D721Med (cell line): ENCODE measurements around the gene TXNDC11.

Experiments
- DNase-seq: peaks from one replicate; pipeline ENCODE4 v3.0.0; 2011; ENCODE audit warnings: low spot score; ENCODE audit not compliant: insufficient read length
- FAIRE-seq: peaks from 2 replicates; lab custom pipeline; 2011; peaks lifted over from hg19 to GRCh38; lab: Jason Lieb, UNC
- TF ChIP-seq, protein P1 (sequence below): IDR thresholded peaks from 2 replicates; pipeline ENCODE4 v1.5.1; 2012; ENCODE audit warnings: mild to moderate bottlenecking, control low read depth; ENCODE audit not compliant: insufficient read depth; ENCODE audit errors: missing control alignments

Gene TXNDC11

DNA sequence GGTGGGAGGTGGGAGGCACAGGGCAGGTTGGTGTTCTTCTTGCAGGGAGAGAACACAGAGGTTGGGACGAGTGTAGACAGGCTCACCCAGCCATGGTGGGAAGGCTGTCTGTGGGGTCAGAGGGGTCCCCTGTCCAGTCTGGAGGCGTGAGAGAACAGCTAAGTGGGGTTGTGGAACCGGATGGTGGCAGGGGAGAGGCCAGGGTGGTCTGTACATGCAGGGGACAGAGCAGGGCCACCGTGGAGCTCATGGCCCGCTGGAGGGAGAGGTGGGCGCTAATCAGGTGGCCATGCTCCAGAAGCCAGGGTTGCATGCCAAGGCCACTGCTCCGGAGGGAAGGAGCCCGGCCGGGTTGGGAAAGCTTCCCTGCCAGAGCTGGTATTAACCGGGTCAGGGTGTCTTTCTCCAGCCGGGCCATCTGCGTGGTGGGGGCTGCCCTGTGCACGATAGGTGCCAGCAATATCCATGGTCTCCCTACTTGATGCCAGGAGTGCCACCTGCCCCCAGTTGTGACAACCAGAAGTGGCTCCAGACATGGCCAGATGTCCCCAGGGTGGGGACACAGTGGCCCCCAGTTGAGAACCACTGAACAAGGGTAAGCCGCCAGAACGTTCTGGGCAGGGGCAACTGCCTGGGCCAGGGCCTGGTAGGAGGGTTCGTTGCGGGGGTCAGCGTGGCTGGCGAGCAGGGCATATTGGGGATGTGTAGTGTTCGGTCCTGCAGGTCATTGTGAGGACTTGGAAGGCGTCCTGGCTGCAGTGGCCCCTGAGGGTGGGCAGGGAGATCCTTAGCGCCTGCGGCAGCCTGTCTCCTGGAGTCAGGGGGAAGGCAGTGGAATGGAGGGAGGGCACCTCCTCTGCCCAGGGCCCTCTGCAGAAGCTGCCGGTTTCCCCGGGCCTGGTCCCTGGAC is 69.3 kb downstream of the TXNDC11 start:
- TF ChIP-seq, protein P1, sequence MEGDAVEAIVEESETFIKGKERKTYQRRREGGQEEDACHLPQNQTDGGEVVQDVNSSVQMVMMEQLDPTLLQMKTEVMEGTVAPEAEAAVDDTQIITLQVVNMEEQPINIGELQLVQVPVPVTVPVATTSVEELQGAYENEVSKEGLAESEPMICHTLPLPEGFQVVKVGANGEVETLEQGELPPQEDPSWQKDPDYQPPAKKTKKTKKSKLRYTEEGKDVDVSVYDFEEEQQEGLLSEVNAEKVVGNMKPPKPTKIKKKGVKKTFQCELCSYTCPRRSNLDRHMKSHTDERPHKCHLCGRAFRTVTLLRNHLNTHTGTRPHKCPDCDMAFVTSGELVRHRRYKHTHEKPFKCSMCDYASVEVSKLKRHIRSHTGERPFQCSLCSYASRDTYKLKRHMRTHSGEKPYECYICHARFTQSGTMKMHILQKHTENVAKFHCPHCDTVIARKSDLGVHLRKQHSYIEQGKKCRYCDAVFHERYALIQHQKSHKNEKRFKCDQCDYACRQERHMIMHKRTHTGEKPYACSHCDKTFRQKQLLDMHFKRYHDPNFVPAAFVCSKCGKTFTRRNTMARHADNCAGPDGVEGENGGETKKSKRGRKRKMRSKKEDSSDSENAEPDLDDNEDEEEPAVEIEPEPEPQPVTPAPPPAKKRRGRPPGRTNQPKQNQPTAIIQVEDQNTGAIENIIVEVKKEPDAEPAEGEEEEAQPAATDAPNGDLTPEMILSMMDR, result no peak
- DNase-seq, result no peak
- no peak for FAIRE-seq

DNA sequence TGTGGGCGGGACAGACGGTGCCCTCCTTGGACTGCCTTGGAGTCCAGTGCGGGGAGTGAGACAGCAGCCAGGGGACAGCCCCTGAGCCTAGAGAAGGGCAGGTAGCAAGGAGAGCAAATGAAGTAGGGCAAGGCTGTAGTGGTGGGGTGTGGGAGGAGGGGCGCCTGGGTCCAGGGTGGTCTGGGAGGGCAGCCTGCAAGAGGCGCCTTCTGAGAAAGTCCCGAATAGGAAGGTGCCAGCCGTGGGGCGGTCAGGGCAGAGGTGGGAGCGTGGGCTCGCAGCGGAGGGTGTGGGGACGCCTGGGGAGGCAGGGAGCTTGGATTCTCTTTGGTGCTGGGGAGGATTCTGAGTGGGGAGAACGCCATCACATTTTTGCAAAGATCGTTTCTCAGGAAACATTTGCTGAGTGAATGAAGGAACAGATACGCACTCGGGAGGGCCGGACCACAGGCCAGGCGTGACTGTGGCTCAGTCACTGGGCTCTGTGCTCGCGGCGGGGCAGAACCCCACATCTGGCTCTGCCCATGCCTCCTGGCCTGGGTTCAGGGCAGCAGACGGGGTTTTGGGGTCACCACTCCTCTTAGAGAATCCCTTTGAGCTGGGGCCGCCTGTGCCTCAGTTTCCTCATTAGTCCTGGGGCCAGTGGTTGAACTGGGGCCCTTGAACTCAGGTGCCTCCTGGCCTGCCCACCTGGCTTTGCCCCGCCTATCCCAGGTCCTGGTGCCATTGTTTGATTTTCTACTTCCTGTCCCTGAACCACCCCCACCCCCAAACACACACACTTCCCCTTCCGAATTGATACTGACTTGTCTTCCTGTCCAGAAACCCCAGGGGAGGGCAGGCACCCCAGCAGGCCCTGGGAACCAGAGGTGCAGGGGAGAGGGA is 70.2 kb downstream of the TXNDC11 start:
- TF ChIP-seq, protein P1, result no peak
- DNase-seq (no peak), FAIRE-seq (no peak)

DNA sequence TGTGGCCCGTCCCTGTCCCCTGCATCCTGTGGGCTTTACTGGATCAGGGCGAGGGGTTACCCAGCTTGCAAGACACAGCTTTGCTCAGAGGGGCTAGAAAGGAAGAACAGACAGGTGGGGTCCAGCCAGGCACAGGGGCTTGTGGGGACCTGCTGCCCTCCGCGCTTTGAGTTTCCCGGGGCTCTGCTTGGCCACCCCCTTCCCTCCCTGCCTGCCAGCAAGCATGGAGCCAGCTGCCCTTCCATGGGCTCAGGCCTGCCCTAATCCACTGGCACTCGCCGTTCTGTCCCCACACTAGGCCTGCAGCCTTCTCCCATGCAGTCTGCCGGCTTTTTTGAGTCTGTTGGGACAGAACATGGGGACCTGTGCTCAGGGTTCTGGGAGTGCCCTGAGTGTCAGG is 71.0 kb downstream of the TXNDC11 start:
- TF ChIP-seq, protein P1, result no peak
- FAIRE-seq, result no peak
- no peak for DNase-seq

DNA sequence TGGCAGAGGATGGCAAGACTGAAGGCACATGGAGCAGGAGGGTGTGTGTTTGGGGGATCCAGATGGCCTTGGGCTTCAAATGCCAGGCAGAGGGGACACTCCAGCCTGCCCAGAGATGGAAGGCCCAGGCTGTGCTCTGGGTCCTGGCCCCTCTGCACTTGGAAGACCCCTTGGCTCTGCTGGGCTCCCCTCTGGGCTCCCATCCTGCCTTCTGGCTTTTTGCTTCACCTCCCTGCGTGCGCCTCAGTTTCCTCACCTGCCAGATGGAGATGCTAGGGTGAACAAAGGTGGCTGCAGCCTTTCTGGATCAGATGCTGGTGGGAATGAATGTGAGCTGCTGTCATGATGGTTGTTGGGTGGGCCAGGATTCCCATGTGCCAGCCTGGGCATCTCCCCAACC is 71.4 kb downstream of the TXNDC11 start:
- DNase-seq, result no peak
- no peak for FAIRE-seq
- TF ChIP-seq, protein P1, result no peak

DNA sequence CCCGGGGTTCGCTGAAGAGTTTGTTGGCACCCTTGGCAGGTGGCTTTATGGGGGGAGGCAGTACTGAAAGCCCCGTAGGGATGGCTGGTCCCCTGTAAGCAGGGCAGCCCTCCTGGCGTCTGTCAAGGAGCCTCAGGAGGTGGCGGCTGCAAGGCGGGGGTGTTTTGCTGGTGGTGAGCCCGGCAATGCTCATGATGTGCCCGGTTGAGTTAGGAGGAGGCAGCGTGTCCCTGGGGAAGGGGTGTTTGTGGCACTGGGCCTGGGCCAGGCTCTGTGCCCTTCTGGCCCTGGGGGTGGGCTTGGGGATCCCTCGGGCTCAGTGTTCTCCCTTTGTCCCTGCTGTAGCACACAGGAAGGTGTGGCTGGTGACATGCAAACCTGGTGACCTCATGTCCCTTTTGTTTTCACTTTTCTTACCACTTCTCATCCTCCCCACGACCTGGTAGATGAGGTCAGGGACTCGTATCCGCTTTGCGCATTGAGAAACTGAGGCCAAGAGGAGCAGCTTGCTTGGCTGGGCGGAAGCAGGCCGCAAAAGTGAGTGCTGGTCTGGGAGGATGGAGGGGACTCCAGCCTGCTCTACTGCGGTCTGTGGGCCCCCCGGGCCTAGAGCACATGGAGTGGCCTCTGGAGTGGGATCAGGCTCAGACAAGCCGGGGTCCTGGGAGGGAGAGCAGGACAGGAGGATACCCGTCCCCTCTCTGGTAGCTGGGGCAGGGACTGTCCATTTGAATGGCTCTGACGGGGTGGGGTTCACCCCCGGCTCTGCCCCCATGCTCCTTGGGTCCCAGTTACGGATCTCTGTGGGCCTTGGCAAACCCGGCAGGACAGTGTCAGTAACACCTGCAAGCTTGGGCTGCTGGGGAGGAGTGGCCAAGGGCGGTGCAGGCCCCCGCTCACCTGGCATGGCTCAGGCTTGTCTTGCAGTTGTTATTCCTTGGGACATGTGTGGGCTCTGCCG is 72.2 kb downstream of the TXNDC11 start:
- FAIRE-seq (no peak), DNase-seq (no peak)
- TF ChIP-seq, protein P1, result no peak

DNA sequence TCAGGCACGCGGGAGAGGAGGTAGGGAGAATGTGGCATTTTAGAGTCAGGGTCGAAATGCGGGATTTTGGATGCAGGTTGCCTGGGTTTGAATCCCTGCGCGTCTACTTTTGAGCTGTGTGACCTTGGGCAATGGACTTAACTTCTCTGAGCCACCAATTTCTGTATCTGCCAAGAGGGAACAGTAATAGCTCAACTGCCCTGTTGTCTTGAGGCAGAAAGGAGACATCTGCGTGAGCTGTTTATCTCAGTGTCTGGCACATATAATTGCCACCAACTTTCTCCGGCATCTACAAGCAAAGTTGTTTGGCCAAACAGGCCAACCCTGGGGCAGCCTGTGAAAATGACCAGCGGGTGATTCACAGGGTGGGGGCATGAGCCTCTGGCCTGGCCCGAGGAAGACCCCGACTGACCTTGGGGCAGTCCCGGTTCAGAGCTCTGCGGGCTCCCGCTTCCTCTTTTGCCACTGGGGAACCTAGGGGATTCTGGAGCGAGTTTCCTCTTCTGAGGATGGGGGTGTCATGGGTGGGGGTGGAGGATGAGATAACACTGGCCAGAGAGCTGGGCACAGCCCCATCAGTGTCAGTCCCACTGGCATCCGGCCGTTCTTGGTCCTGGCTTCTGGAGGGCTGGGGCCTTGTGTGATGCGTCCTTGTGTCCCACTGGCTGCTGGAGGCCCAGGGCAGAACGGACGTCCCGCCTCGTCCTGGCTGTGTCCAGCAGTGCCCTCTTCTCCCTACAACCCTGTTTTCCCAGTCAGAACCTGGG is 73.1 kb downstream of the TXNDC11 start:
- no peak for FAIRE-seq
- TF ChIP-seq, protein P1, result no peak
- no peak for DNase-seq
